AG10803 (cell line): ENCODE data around the gene MYNN.

Source experiments
- DNase-seq: peaks from one replicate; pipeline ENCODE4 v3.0.0; 2010; ENCODE audit warnings: low read depth
- H3K4me3 ChIP-seq: 2 replicates; pipeline ENCODE4 v1.5.1; 2011; ENCODE audit warnings: mild to moderate bottlenecking, low read length, control low read depth
- CTCF ChIP-seq: conservative IDR thresholded peaks from 2 replicates; pipeline ENCODE4 v1.5.1; 2011; ENCODE audit warnings: mild to moderate bottlenecking, low read length, control low read depth, inconsistent platforms

Gene MYNN

GRCh38 chr3:169751875-169752274, 21.3 kb upstream of the MYNN start:
- no peak for DNase-seq
- no peak for TF ChIP-seq CTCF
- no peak overlapping the region for H3K4me3 ChIP-seq

- no peak for TF ChIP-seq CTCF
- DNase-seq, result no peak
These were observed 18.5 kb upstream of the MYNN start for GRCh38 chr3:169754711-169755110.

GRCh38 chr3:169755488-169755887, 17.7 kb upstream of the MYNN start:
- no peak for DNase-seq
- TF ChIP-seq CTCF, result no peak
- no peak overlapping the region for H3K4me3 ChIP-seq

More at GRCh38 chr3:169754711-169755110, 18.5 kb upstream of the MYNN start:
- H3K4me3 ChIP-seq, result no peak overlapping the region

- no peak overlapping the region for H3K4me3 ChIP-seq
- no peak for DNase-seq
- TF ChIP-seq CTCF, result no peak
These were observed 14.7 kb upstream of the MYNN start for GRCh38 chr3:169758359-169758994.

- peak; percentile 38 for DNase-seq
- no peak overlapping the region for H3K4me3 ChIP-seq
- no peak for TF ChIP-seq CTCF
These were observed 13.9 kb upstream of the MYNN start for GRCh38 chr3:169759256-169759655.

GRCh38 chr3:169760479-169760878, 12.7 kb upstream of the MYNN start:
- peak; percentile 29 for DNase-seq
- TF ChIP-seq CTCF, result no peak
- no peak overlapping the region for H3K4me3 ChIP-seq

GRCh38 chr3:169764312-169764881, 8.8 kb upstream of the MYNN start:
- peak overlapping the region; percentile 93 for H3K4me3 ChIP-seq
- no peak for TF ChIP-seq CTCF
- peak; percentile 52 for DNase-seq
